GM23338 (cell line): ENCODE measurements around the gene CAV2. TPM values are rescaled to one million over a fixed set of nuclear protein-coding genes. Genes with fewer than 3 reads are reported as not detected.

Experiments used
- ATAC-seq: fragments of 200-7000 bp; cut with Tn5 transposase; 3 replicates; pipeline ENCODE4 v1.9.1; 2020
- DNase-seq: peaks from one replicate; pipeline ENCODE4 v3.0.0-alpha.2; 2015; ENCODE audit warnings: low spot score
- H2AFZ ChIP-seq: fragments of 200-600 bp; sonication (generic); 2 replicates; pipeline ENCODE4 v1.8.0; 2016; ENCODE audit warnings: antibody characterized with exemption, mild to moderate bottlenecking, moderate library complexity
- H3F3A ChIP-seq: fragments of 200-600 bp; sonication (generic); replicated peaks from 2 replicates; pipeline ENCODE4 v1.8.0; 2017; ENCODE audit warnings: antibody characterized with exemption, mixed run types, low read depth
- H3K27ac ChIP-seq: fragments of 200-600 bp; sonication (generic); 2 replicates; pipeline ENCODE4 v1.6.1; 2016; ENCODE audit warnings: low read depth
- H3K27me3 ChIP-seq: fragments of 200-600 bp; sonication (generic); 2 replicates; pipeline ENCODE4 v1.8.0; 2016; ENCODE audit warnings: mild to moderate bottlenecking, mixed run types, moderate library complexity; ENCODE audit not compliant: insufficient read depth
- H3K36me3 ChIP-seq: fragments of 200-600 bp; sonication (generic); 2 replicates; pipeline ENCODE4 v1.8.0; 2016; ENCODE audit warnings: mild to moderate bottlenecking; ENCODE audit not compliant: insufficient read depth
- H3K4me1 ChIP-seq: fragments of 200-600 bp; sonication (generic); 2 replicates; pipeline ENCODE4 v1.8.0; 2016; ENCODE audit warnings: mild to moderate bottlenecking, moderate library complexity; ENCODE audit not compliant: insufficient read depth
- H3K4me2 ChIP-seq: fragments of 200-600 bp; sonication (generic); 2 replicates; pipeline ENCODE4 v1.7.1; 2017; ENCODE audit warnings: mixed run types
- H3K4me3 ChIP-seq: fragments of 200-600 bp; sonication (generic); 2 replicates; pipeline ENCODE4 v1.6.1; 2016; ENCODE audit warnings: mixed run types
- H3K79me2 ChIP-seq: fragments of 200-600 bp; sonication (generic); replicated peaks from 2 replicates; pipeline ENCODE4 v1.8.0; 2017; ENCODE audit warnings: mild to moderate bottlenecking; ENCODE audit not compliant: insufficient read depth
- H3K9me2 ChIP-seq: fragments of 200-600 bp; sonication (generic); 2 replicates; pipeline ENCODE4 v1.8.0; 2017; ENCODE audit not compliant: insufficient read depth
- H4K20me1 ChIP-seq: fragments of 200-600 bp; sonication (generic); replicated peaks from 2 replicates; pipeline ENCODE4 v1.8.0; 2017; ENCODE audit warnings: mild to moderate bottlenecking; ENCODE audit not compliant: insufficient read depth
- H3K27ac Mint-ChIP-seq: 2 replicates; pipeline ENCODE4 v1.8.0; 2020; ENCODE audit warnings: inconsistent platforms, mild to moderate bottlenecking, moderate library complexity, mixed read lengths
- H3K27me3 Mint-ChIP-seq: 3 replicates; pipeline ENCODE4 v1.8.0; 2022; ENCODE audit warnings: low read depth, mild to moderate bottlenecking, moderate library complexity, mixed read lengths, inconsistent platforms; ENCODE audit not compliant: insufficient read depth, poor library complexity
- H3K36me3 Mint-ChIP-seq: 3 replicates; pipeline ENCODE4 v1.8.0; 2021; ENCODE audit warnings: low read depth, mild to moderate bottlenecking, inconsistent platforms, moderate library complexity, mixed read lengths
- H3K4me1 Mint-ChIP-seq: 3 replicates; pipeline ENCODE4 v1.8.0; 2020; ENCODE audit warnings: mild to moderate bottlenecking, inconsistent platforms, mixed read lengths
- H3K4me3 Mint-ChIP-seq: 3 replicates; pipeline ENCODE4 v1.8.0; 2021; ENCODE audit warnings: moderate library complexity, mild to moderate bottlenecking, inconsistent platforms, mixed read lengths
- H3K9me3 Mint-ChIP-seq: 3 replicates; pipeline ENCODE4 v1.8.0; 2020; ENCODE audit warnings: moderate library complexity, mild to moderate bottlenecking, inconsistent platforms, mixed read lengths
- CREB1 ChIP-seq: fragments of 250-450 bp; sonication (Bioruptor Pico); IDR thresholded peaks from 2 replicates; pipeline ENCODE4 v1.5.0; 2020; ENCODE audit warnings: low read depth, mild to moderate bottlenecking, moderate library complexity
- ETS1 ChIP-seq: IDR thresholded peaks from 2 replicates; pipeline ENCODE4 v1.6.1; 2016; ENCODE audit warnings: antibody characterized with exemption
- EZH2 ChIP-seq: fragments of 200-600 bp; sonication (generic); IDR thresholded peaks from one replicate; pipeline ENCODE4 v1.8.0; 2017; ENCODE audit warnings: antibody characterized with exemption, mild to moderate bottlenecking, low read depth; ENCODE audit not compliant: unreplicated experiment
- EZH2phosphoT487 ChIP-seq: fragments of 200-600 bp; sonication (generic); IDR thresholded peaks from one replicate; pipeline ENCODE4 v1.8.1; 2018; ENCODE audit warnings: antibody characterized with exemption; ENCODE audit not compliant: unreplicated experiment
- JUNB ChIP-seq: IDR thresholded peaks from one replicate; pipeline ENCODE4 v1.6.1; 2016; ENCODE audit warnings: antibody characterized with exemption; ENCODE audit not compliant: unreplicated experiment
- NANOG ChIP-seq: IDR thresholded peaks from 2 replicates; pipeline ENCODE4 v1.6.1; 2016; ENCODE audit warnings: antibody characterized with exemption, borderline replicate concordance
- POLR2AphosphoS5 ChIP-seq: IDR thresholded peaks from 2 replicates; pipeline ENCODE4 v1.6.1; 2016; ENCODE audit warnings: antibody characterized with exemption, low read depth
- STAT1 ChIP-seq: IDR thresholded peaks from one replicate; pipeline ENCODE4 v1.6.1; 2016; ENCODE audit warnings: antibody characterized with exemption; ENCODE audit not compliant: unreplicated experiment
- ZNF114 ChIP-seq: fragments of 250-450 bp; sonication (Bioruptor Pico); IDR thresholded peaks from 2 replicates; pipeline ENCODE4 v1.5.0; 2020; ENCODE audit warnings: mild to moderate bottlenecking, moderate library complexity
- ZNF331 ChIP-seq: fragments of 250-450 bp; sonication (Bioruptor Pico); IDR thresholded peaks from 2 replicates; pipeline ENCODE4 v1.5.0; 2020; ENCODE audit warnings: low read depth, mild to moderate bottlenecking, moderate library complexity
- polyA plus RNA-seq: library from polyadenylated mRNA; unstranded; fragments of >200 nt; fragmentation: Nextera tagmentation; extraction: Ambion mirVana; gene quantifications from 2 replicates; pipeline ENCODE4 v1.2.1, GENCODE V29; 2016
- total RNA-seq: library from RNA; depleted of rRNA; stranded (reverse); fragments of >200 nt; shearing (Covaris generic); gene quantifications from 2 replicates; pipeline ENCODE4 v1.2.3, GENCODE V29; 2014
- TF ChIP-seq, protein P1 (sequence below), 2 experiments: fragments of 200-600 bp in 1 of 2; sonication (generic) in 1 of 2; conservative IDR thresholded peaks; 2 replicates each; pipeline versions ENCODE4 v1.5.1 to v1.6.1; 2016 to 2017; ENCODE audit warnings: antibody characterized with exemption in 2 of 2, low read depth in 2 of 2, mild to moderate bottlenecking in 2 of 2, moderate library complexity in 1 of 2
- TF ChIP-seq, protein P2 (sequence below): IDR thresholded peaks from one replicate; pipeline ENCODE4 v1.6.1; 2018; ENCODE audit warnings: antibody characterized with exemption; ENCODE audit not compliant: unreplicated experiment
- TF ChIP-seq, protein P3 (sequence below): fragments of 250-450 bp; sonication (Bioruptor Pico); IDR thresholded peaks from 2 replicates; pipeline ENCODE4 v1.5.0; 2020; ENCODE audit warnings: mild to moderate bottlenecking, moderate library complexity

CAV2 gene
- total and polyA plus RNA-seq, 2 experiments from 2014 or later: 4.2 to 6.6 TPM

- Mint-ChIP-seq H3K27me3 (no peaks in the 10 kb centered on the region), H3K27ac (no peak overlapping the region), H3K36me3 (no peaks in the 10 kb centered on the region), H3K4me1 (no peaks in the 10 kb centered on the region; the same call in 1 of the 3 replicates), H3K9me3 (no peaks in the 10 kb centered on the region; the same call in 2 of the 3 replicates), H3K4me3 (no peak overlapping the region)
- H3K4me2 ChIP-seq: no peak overlapping the region
- H2AFZ ChIP-seq: no peak overlapping the region
- no peaks in the 10 kb centered on the region for H3K27me3 ChIP-seq
- no peaks in the 10 kb centered on the region for H3K36me3 ChIP-seq
- H4K20me1 ChIP-seq: no peaks in the 10 kb centered on the region
- no peak for DNase-seq
- ATAC-seq: no peak
- H3K4me1 ChIP-seq: no peaks in the 10 kb centered on the region; the same call in 1 of the 2 replicates
- no peaks in the 10 kb centered on the region for H3K79me2 ChIP-seq
- no peaks in the 10 kb centered on the region for H3F3A ChIP-seq
- TF ChIP-seq EZH2: no peak
- TF ChIP-seq CREB1 (CRISPR knock-in tag): no peak
- no peak for TF ChIP-seq ZNF331 (CRISPR knock-in tag)
- TF ChIP-seq, protein P1, sequence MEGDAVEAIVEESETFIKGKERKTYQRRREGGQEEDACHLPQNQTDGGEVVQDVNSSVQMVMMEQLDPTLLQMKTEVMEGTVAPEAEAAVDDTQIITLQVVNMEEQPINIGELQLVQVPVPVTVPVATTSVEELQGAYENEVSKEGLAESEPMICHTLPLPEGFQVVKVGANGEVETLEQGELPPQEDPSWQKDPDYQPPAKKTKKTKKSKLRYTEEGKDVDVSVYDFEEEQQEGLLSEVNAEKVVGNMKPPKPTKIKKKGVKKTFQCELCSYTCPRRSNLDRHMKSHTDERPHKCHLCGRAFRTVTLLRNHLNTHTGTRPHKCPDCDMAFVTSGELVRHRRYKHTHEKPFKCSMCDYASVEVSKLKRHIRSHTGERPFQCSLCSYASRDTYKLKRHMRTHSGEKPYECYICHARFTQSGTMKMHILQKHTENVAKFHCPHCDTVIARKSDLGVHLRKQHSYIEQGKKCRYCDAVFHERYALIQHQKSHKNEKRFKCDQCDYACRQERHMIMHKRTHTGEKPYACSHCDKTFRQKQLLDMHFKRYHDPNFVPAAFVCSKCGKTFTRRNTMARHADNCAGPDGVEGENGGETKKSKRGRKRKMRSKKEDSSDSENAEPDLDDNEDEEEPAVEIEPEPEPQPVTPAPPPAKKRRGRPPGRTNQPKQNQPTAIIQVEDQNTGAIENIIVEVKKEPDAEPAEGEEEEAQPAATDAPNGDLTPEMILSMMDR (conservative IDR thresholded peaks at IDR 0.05; ENCODE audit: low read depth in 2 of 2): no peak
- TF ChIP-seq POLR2AphosphoS5: no peak
- no peak for TF ChIP-seq ZNF114
- TF ChIP-seq, protein P2, sequence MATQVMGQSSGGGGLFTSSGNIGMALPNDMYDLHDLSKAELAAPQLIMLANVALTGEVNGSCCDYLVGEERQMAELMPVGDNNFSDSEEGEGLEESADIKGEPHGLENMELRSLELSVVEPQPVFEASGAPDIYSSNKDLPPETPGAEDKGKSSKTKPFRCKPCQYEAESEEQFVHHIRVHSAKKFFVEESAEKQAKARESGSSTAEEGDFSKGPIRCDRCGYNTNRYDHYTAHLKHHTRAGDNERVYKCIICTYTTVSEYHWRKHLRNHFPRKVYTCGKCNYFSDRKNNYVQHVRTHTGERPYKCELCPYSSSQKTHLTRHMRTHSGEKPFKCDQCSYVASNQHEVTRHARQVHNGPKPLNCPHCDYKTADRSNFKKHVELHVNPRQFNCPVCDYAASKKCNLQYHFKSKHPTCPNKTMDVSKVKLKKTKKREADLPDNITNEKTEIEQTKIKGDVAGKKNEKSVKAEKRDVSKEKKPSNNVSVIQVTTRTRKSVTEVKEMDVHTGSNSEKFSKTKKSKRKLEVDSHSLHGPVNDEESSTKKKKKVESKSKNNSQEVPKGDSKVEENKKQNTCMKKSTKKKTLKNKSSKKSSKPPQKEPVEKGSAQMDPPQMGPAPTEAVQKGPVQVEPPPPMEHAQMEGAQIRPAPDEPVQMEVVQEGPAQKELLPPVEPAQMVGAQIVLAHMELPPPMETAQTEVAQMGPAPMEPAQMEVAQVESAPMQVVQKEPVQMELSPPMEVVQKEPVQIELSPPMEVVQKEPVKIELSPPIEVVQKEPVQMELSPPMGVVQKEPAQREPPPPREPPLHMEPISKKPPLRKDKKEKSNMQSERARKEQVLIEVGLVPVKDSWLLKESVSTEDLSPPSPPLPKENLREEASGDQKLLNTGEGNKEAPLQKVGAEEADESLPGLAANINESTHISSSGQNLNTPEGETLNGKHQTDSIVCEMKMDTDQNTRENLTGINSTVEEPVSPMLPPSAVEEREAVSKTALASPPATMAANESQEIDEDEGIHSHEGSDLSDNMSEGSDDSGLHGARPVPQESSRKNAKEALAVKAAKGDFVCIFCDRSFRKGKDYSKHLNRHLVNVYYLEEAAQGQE: no peak
- no peak for TF ChIP-seq EZH2phosphoT487
- TF ChIP-seq STAT1: no peak
- no peak for TF ChIP-seq ETS1
- TF ChIP-seq NANOG: no peak
- TF ChIP-seq, protein P3, sequence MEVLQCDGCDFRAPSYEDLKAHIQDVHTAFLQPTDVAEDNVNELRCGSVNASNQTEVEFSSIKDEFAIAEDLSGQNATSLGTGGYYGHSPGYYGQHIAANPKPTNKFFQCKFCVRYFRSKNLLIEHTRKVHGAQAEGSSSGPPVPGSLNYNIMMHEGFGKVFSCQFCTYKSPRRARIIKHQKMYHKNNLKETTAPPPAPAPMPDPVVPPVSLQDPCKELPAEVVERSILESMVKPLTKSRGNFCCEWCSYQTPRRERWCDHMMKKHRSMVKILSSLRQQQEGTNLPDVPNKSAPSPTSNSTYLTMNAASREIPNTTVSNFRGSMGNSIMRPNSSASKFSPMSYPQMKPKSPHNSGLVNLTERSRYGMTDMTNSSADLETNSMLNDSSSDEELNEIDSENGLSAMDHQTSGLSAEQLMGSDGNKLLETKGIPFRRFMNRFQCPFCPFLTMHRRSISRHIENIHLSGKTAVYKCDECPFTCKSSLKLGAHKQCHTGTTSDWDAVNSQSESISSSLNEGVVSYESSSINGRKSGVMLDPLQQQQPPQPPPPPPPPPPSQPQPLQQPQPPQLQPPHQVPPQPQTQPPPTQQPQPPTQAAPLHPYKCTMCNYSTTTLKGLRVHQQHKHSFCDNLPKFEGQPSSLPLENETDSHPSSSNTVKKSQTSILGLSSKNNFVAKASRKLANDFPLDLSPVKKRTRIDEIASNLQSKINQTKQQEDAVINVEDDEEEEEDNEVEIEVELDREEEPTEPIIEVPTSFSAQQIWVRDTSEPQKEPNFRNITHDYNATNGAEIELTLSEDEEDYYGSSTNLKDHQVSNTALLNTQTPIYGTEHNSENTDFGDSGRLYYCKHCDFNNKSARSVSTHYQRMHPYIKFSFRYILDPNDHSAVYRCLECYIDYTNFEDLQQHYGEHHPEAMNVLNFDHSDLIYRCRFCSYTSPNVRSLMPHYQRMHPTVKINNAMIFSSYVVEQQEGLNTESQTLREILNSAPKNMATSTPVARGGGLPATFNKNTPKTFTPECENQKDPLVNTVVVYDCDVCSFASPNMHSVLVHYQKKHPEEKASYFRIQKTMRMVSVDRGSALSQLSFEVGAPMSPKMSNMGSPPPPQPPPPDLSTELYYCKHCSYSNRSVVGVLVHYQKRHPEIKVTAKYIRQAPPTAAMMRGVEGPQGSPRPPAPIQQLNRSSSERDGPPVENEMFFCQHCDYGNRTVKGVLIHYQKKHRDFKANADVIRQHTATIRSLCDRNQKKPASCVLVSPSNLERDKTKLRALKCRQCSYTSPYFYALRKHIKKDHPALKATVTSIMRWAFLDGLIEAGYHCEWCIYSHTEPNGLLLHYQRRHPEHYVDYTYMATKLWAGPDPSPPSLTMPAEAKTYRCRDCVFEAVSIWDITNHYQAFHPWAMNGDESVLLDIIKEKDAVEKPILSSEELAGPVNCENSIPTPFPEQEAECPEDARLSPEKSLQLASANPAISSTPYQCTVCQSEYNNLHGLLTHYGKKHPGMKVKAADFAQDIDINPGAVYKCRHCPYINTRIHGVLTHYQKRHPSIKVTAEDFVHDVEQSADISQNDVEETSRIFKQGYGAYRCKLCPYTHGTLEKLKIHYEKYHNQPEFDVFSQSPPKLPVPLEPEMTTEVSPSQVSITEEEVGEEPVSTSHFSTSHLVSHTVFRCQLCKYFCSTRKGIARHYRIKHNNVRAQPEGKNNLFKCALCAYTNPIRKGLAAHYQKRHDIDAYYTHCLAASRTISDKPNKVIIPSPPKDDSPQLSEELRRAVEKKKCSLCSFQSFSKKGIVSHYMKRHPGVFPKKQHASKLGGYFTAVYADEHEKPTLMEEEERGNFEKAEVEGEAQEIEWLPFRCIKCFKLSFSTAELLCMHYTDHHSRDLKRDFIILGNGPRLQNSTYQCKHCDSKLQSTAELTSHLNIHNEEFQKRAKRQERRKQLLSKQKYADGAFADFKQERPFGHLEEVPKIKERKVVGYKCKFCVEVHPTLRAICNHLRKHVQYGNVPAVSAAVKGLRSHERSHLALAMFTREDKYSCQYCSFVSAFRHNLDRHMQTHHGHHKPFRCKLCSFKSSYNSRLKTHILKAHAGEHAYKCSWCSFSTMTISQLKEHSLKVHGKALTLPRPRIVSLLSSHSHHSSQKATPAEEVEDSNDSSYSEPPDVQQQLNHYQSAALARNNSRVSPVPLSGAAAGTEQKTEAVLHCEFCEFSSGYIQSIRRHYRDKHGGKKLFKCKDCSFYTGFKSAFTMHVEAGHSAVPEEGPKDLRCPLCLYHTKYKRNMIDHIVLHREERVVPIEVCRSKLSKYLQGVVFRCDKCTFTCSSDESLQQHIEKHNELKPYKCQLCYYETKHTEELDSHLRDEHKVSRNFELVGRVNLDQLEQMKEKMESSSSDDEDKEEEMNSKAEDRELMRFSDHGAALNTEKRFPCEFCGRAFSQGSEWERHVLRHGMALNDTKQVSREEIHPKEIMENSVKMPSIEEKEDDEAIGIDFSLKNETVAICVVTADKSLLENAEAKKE (CRISPR knock-in tag): no peak
- TF ChIP-seq JUNB: no peak
- H3K9me2 ChIP-seq: no peaks in the 10 kb centered on the region
- no peak overlapping the region for H3K27ac ChIP-seq
- H3K4me3 ChIP-seq: no peak overlapping the region
Observed at GRCh38 chr7:116535416-116535815, 35.9 kb downstream of the CAV2 start.
